ENCODE results near the gene NAT8L.

The NAT8L gene

DNA sequence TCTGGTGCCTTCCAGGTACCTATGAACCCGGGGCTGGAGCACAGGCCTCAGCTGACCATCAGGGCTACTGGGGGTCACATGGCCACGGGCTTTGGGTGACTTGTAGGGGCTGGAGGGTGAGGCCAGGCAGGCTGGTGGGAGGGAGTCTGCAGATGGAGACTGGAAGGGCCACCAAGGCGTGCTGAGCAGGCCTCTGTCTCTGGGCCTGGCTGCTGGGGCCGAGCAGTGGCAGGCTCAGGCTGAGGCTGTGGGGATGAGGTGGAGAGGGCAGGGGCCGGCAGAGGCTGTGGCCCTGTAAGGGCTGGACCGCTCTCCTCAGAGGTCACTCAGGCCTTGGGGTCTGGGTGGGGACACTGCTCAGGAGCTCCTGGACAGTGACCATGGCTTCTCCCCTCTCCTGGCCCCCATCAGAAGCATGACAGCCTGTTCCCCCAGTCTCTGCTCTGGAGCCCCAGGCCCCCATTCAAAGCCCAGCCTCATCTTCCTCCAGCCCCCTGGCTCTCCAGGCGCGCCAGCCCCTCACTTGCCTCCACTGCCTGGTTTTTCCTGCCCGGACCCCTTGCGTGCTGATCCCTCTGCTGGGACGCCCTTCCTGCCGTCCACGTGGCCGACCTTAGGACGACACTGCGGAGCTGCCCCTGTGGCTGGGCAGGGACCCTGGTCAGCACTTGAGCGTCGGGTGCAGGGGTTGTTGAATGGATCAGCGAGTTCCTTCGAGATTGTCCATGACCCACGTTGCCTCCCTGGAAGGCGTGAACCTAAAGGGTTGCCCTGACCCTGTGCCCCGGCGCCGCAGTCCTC, 11.1 kb upstream of the NAT8L start:
- Histone ChIP-seq H3K9ac (ENCODE audit: low read length) (no peak overlapping the region), H3K4me1 (ENCODE audit: control insufficient read depth, insufficient read depth, low read length) (no peaks in the 10 kb centered on the region), H3K27me3 (ENCODE audit: control insufficient read depth, insufficient read depth, low read length) (peaks cover 27% of the 10 kb centered on the region), H3K36me3 (ENCODE audit: control insufficient read depth, insufficient read depth, low read length) (no peaks in the 10 kb centered on the region), H3K4me3 (ENCODE audit: low read length) (no peak overlapping the region), H3K9me3 (ENCODE audit: control insufficient read depth, low read length) (no peaks in the 10 kb centered on the region)

- Histone ChIP-seq H3K27me3 (ENCODE audit: control insufficient read depth, insufficient read depth, low read length) (peaks cover 20% of the 10 kb centered on the region), H3K4me3 (ENCODE audit: low read length) (no peak overlapping the region), H3K9ac (ENCODE audit: low read length) (no peak overlapping the region), H3K4me1 (ENCODE audit: control insufficient read depth, insufficient read depth, low read length) (no peaks in the 10 kb centered on the region), H3K36me3 (ENCODE audit: control insufficient read depth, insufficient read depth, low read length) (no peaks in the 10 kb centered on the region), H3K9me3 (ENCODE audit: control insufficient read depth, low read length) (no peaks in the 10 kb centered on the region)
Measured at GRCh38 chr4:2048831-2049230, 10.3 kb upstream of the NAT8L start.

- Histone ChIP-seq H3K4me1 (ENCODE audit: control insufficient read depth, insufficient read depth, low read length) (no peaks in the 10 kb centered on the region), H3K9ac (ENCODE audit: low read length) (no peak overlapping the region), H3K36me3 (ENCODE audit: control insufficient read depth, insufficient read depth, low read length) (no peaks in the 10 kb centered on the region), H3K4me3 (ENCODE audit: low read length) (no peak overlapping the region), H3K9me3 (ENCODE audit: control insufficient read depth, low read length) (no peaks in the 10 kb centered on the region), H3K27me3 (ENCODE audit: control insufficient read depth, insufficient read depth, low read length) (peaks cover 17% of the 10 kb centered on the region)
Measured at GRCh38 chr4:2049381-2049780, 9.7 kb upstream of the NAT8L start.

DNA sequence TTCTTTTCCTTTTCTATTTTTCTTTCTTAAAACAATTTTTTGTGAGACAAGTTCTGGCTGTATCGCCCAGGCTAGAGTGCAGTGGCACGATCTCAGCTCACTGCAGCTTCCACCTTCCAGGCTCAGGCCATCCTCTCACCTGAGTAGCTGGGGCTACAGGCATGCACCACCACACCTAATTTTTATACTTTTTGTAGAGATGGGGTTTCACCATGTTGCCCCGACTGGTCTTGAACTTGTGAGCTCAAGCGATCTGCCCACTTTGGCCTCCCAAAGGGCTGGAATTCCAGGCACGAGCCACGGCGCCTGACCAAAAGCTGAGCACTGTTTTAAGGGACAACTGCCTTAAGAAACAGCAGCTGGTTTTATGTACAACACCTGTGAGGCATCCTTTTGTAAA, 9.3 kb upstream of the NAT8L start:
- peaks cover 17% of the 10 kb centered on the region for H3K27me3 ChIP-seq (ENCODE audit: control insufficient read depth, insufficient read depth, low read length)
- H3K36me3 ChIP-seq (ENCODE audit: control insufficient read depth, insufficient read depth, low read length) = no peaks in the 10 kb centered on the region
- H3K4me1 ChIP-seq (ENCODE audit: control insufficient read depth, insufficient read depth, low read length) = no peaks in the 10 kb centered on the region
- H3K9ac ChIP-seq (ENCODE audit: low read length) = no peak overlapping the region
- H3K4me3 ChIP-seq (ENCODE audit: low read length) = no peak overlapping the region
- H3K9me3 ChIP-seq (ENCODE audit: control insufficient read depth, low read length) = no peaks in the 10 kb centered on the region

DNA sequence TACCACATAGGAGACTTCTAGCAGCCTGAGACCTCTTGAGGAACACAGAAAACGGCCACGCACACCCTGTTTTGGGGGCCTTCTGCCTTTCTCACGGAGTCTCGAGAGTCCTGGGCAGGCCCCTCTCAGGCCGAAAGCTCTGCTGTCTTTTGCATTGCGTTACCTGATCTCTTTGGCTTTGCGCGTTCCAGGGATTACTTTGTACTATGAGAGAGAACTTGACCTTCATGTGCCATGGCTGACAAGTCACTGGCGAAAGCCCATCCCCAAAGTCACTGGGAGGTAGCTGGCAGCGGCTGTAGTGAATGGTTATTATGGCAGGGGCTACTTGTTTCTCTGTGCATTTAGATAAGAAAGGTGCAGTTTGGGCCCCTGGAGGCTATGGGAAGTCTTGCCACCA, 8.0 kb upstream of the NAT8L start:
- no peak overlapping the region for H3K4me3 ChIP-seq (ENCODE audit: low read length)
- H3K36me3 ChIP-seq (ENCODE audit: control insufficient read depth, insufficient read depth, low read length) = no peaks in the 10 kb centered on the region
- no peak overlapping the region for H3K9ac ChIP-seq (ENCODE audit: low read length)
- peaks cover 21% of the 10 kb centered on the region for H3K27me3 ChIP-seq (ENCODE audit: control insufficient read depth, insufficient read depth, low read length)
- no peaks in the 10 kb centered on the region for H3K9me3 ChIP-seq (ENCODE audit: control insufficient read depth, low read length)
- H3K4me1 ChIP-seq (ENCODE audit: control insufficient read depth, insufficient read depth, low read length) = no peaks in the 10 kb centered on the region

- peaks cover 32% of the 10 kb centered on the region for H3K27me3 ChIP-seq (ENCODE audit: control insufficient read depth, insufficient read depth, low read length)
- no peaks in the 10 kb centered on the region for H3K9me3 ChIP-seq (ENCODE audit: control insufficient read depth, low read length)
- H3K9ac ChIP-seq (ENCODE audit: low read length) = no peak overlapping the region
- H3K4me1 ChIP-seq (ENCODE audit: control insufficient read depth, insufficient read depth, low read length) = no peaks in the 10 kb centered on the region
- H3K4me3 ChIP-seq (ENCODE audit: low read length) = no peak overlapping the region
- no peaks in the 10 kb centered on the region for H3K36me3 ChIP-seq (ENCODE audit: control insufficient read depth, insufficient read depth, low read length)
Measured at GRCh38 chr4:2054217-2054616, 4.9 kb upstream of the NAT8L start.

GRCh38 chr4:2057382-2058065, 1.6 kb upstream of the NAT8L start:
- peaks cover 47% of the 10 kb centered on the region for H3K27me3 ChIP-seq (ENCODE audit: control insufficient read depth, insufficient read depth, low read length)
- H3K4me1 ChIP-seq (ENCODE audit: control insufficient read depth, insufficient read depth, low read length) = no peaks in the 10 kb centered on the region
- H3K9me3 ChIP-seq (ENCODE audit: control insufficient read depth, low read length) = no peaks in the 10 kb centered on the region
- H3K9ac ChIP-seq (ENCODE audit: low read length) = no peak overlapping the region
- H3K4me3 ChIP-seq (ENCODE audit: low read length) = no peak overlapping the region
- H3K36me3 ChIP-seq (ENCODE audit: control insufficient read depth, insufficient read depth, low read length) = no peaks in the 10 kb centered on the region

GRCh38 chr4:2058264-2059045, 672 bp upstream of the NAT8L start:
- peaks cover 55% of the 10 kb centered on the region for H3K27me3 ChIP-seq (ENCODE audit: control insufficient read depth, insufficient read depth, low read length)
- H3K4me3 ChIP-seq (ENCODE audit: low read length) = no peak overlapping the region
- H3K9ac ChIP-seq (ENCODE audit: low read length) = no peak overlapping the region
- H3K9me3 ChIP-seq (ENCODE audit: control insufficient read depth, low read length) = no peaks in the 10 kb centered on the region
- H3K4me1 ChIP-seq (ENCODE audit: control insufficient read depth, insufficient read depth, low read length) = no peaks in the 10 kb centered on the region
- H3K36me3 ChIP-seq (ENCODE audit: control insufficient read depth, insufficient read depth, low read length) = no peaks in the 10 kb centered on the region

DNA sequence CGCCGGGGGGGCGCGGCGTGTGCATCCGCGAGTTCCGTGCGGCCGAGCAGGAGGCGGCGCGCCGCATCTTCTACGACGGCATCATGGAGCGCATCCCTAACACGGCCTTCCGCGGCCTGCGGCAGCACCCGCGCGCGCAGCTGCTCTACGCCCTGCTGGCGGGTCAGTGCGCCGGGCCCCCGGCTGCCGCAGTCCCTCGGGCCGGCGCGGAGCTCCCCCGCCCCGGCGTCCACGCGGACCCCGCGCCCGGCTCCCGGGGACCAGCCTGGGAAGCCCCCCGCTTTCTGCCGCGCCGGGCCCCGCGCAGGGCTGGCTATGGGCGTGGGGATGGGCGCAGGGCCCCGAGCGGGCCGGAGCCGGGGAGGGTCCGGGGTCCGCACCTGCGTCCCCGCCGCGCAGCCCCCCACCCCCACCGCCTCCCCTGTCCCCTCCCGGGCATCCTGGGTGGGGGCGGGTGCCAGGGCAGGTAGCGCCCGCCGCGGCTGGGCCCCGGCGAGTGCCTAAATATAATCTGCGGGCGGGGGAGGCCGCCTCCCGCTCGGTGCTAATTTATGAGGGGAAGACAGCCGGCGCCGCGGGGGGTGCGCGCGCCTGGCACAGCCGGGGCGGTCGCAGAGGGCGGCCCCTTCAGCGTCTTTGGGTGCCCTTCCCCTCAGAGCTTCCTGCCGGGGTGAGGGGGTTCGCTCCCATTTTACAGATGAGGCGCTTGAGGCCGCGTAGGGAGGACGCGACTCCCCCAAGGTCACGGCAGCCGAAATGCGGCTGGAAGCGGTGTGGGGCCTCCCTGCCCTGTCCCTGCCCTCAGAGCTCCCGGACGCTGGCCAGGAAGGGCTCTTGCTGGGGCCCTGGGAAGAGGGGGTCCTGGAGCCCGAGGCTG, 837 bp downstream of the NAT8L start:
- Histone ChIP-seq H3K4me3 (ENCODE audit: low read length) (no peak overlapping the region), H3K27me3 (ENCODE audit: control insufficient read depth, insufficient read depth, low read length) (peaks cover 57% of the 10 kb centered on the region), H3K9ac (ENCODE audit: low read length) (no peak overlapping the region)

GRCh38 chr4:2060611-2061185, 1.6 kb downstream of the NAT8L start:
- Histone ChIP-seq H3K36me3 (ENCODE audit: control insufficient read depth, insufficient read depth, low read length) (no peaks in the 10 kb centered on the region), H3K9ac (ENCODE audit: low read length) (no peak overlapping the region), H3K4me3 (ENCODE audit: low read length) (no peak overlapping the region), H3K27me3 (ENCODE audit: control insufficient read depth, insufficient read depth, low read length) (peaks cover 53% of the 10 kb centered on the region), H3K4me1 (ENCODE audit: control insufficient read depth, insufficient read depth, low read length) (peaks cover 4% of the 10 kb centered on the region), H3K9me3 (ENCODE audit: control insufficient read depth, low read length) (no peaks in the 10 kb centered on the region)

More for the DNA sequence above, 837 bp downstream of the NAT8L start:
- peaks cover 4% of the 10 kb centered on the region for H3K4me1 ChIP-seq (ENCODE audit: control insufficient read depth, insufficient read depth, low read length)
- no peaks in the 10 kb centered on the region for H3K36me3 ChIP-seq (ENCODE audit: control insufficient read depth, insufficient read depth, low read length)
- no peaks in the 10 kb centered on the region for H3K9me3 ChIP-seq (ENCODE audit: control insufficient read depth, low read length)
